Neural cell (in vitro differentiated cells): Measurements from ENCODE around the gene RCN1. TPM values are rescaled to one million over a fixed set of nuclear protein-coding genes. Genes with fewer than 3 reads are reported as not detected.
"Not testable (repeated sequence)": the region's sequence is repeated elsewhere in the genome, so short reads cannot be mapped to it uniquely, and the experiment has no call there.

Experiments
- H2AFZ ChIP-seq: fragments of 200-600, 300-800 bp; sonication (generic), shearing (Covaris generic); 2 replicates; pipeline ENCODE4 v1.6.0; 2014; ENCODE audit warnings: low read depth, mild to moderate bottlenecking, antibody characterized with exemption, low read length, moderate library complexity
- H3F3A ChIP-seq: fragments of 200-600 bp; shearing (Covaris generic); 2 replicates; pipeline ENCODE4 v1.6.1; 2016; ENCODE audit warnings: mild to moderate bottlenecking, moderate library complexity, mixed read lengths, antibody characterized with exemption, low read length; ENCODE audit not compliant: insufficient read depth, poor library complexity, severe bottlenecking
- H3K27ac ChIP-seq: fragments of 200-600, 300-800 bp; sonication (generic), shearing (Covaris generic); 2 replicates; pipeline ENCODE4 v1.5.1; 2014; ENCODE audit warnings: mild to moderate bottlenecking, low read length, moderate library complexity
- H3K27me3 ChIP-seq: fragments of 300-800, 200-600 bp; sonication (generic), shearing (Covaris generic); 2 replicates; pipeline ENCODE4 v1.6.0; 2014; ENCODE audit warnings: mild to moderate bottlenecking, low read depth, low read length, moderate library complexity; ENCODE audit not compliant: insufficient read depth
- H3K36me3 ChIP-seq: fragments of 300-800, 200-600 bp; sonication (generic), shearing (Covaris generic); 2 replicates; pipeline ENCODE4 v1.5.1; 2014; ENCODE audit warnings: mild to moderate bottlenecking, antibody characterized with exemption, low read length, moderate library complexity; ENCODE audit not compliant: insufficient read depth
- H3K4me2 ChIP-seq: fragments of 300-800, 200-600 bp; sonication (generic), shearing (Covaris generic); 2 replicates; pipeline ENCODE4 v1.6.0; 2014; ENCODE audit warnings: mild to moderate bottlenecking, low read length
- H3K4me3 ChIP-seq: fragments of 300-800, 200-600 bp; sonication (generic), shearing (Covaris generic); 2 replicates; pipeline ENCODE4 v1.5.1; 2014; ENCODE audit warnings: mild to moderate bottlenecking, low read length, moderate library complexity
- H3K79me2 ChIP-seq: fragments of 200-600 bp; shearing (Covaris generic); replicated peaks from 2 replicates; pipeline ENCODE4 v1.6.0; 2014; ENCODE audit warnings: mild to moderate bottlenecking, low read length, moderate library complexity; ENCODE audit not compliant: insufficient read depth
- H3K9ac ChIP-seq: fragments of 300-800, 200-600 bp; sonication (generic), shearing (Covaris generic); 2 replicates; pipeline ENCODE4 v1.6.1; 2016; ENCODE audit warnings: mild to moderate bottlenecking, low read length, mixed read lengths
- H3K9me2 ChIP-seq: fragments of 200-600 bp; shearing (Covaris generic); 2 replicates; pipeline ENCODE4 v1.6.1; 2016; ENCODE audit warnings: mild to moderate bottlenecking, low read length, mixed read lengths; ENCODE audit not compliant: insufficient read depth
- H3K9me3 ChIP-seq: fragments of 200-600, 300-800 bp; sonication (generic), shearing (Covaris generic); 2 replicates; pipeline ENCODE4 v1.6.1; 2016; ENCODE audit warnings: mild to moderate bottlenecking, mixed run types, low read length, moderate library complexity, mixed read lengths
- H4K20me1 ChIP-seq: fragments of 200-600 bp; shearing (Covaris generic); 2 replicates; pipeline ENCODE4 v1.6.1; 2016; ENCODE audit warnings: mild to moderate bottlenecking, mixed run types; ENCODE audit not compliant: insufficient read depth
- EP300 ChIP-seq: fragments of 450-650 bp; conservative IDR thresholded peaks from 2 replicates; pipeline ENCODE4 v1.6.1; 2014; ENCODE audit warnings: antibody characterized with exemption, mild to moderate bottlenecking, moderate library complexity; ENCODE audit not compliant: poor library complexity, severe bottlenecking
- EZH2 ChIP-seq: fragments of 200-600, 300-800 bp; shearing (Covaris generic), sonication (generic); IDR thresholded peaks from 2 replicates; pipeline ENCODE4 v1.6.1; 2014; ENCODE audit warnings: antibody characterized with exemption, low read length, borderline replicate concordance, mild to moderate bottlenecking; ENCODE audit not compliant: insufficient read depth, poor library complexity, severe bottlenecking
- MXI1 ChIP-seq: fragments of 450-650 bp; conservative IDR thresholded peaks from 2 replicates; pipeline ENCODE4 v1.6.1; 2014; ENCODE audit warnings: antibody characterized with exemption, mild to moderate bottlenecking; ENCODE audit not compliant: poor library complexity, severe bottlenecking
- POLR2AphosphoS5 ChIP-seq: IDR thresholded peaks from 2 replicates; pipeline ENCODE4 v1.6.1; 2012
- RAD21 ChIP-seq: fragments of 450-650 bp; conservative IDR thresholded peaks from 2 replicates; pipeline ENCODE4 v1.6.1; 2014; ENCODE audit warnings: antibody characterized with exemption, mild to moderate bottlenecking, moderate library complexity
- SMC3 ChIP-seq: fragments of 450-650 bp; conservative IDR thresholded peaks from 2 replicates; pipeline ENCODE4 v1.6.1; 2014; ENCODE audit warnings: antibody characterized with exemption, mild to moderate bottlenecking, moderate library complexity; ENCODE audit not compliant: poor library complexity
- TAF1 ChIP-seq: IDR thresholded peaks from 2 replicates; pipeline ENCODE4 v1.6.1; 2012; ENCODE audit warnings: low read depth
- polyA plus RNA-seq: library from polyadenylated mRNA; depleted of rRNA; stranded (reverse); fragments of >200 nt; gene quantifications from 2 replicates; pipeline ENCODE4 v1.2.3, GENCODE V29; 2014
- TF ChIP-seq, protein P1 (sequence below): fragments of 450-650 bp; IDR thresholded peaks from 2 replicates; pipeline ENCODE4 v1.5.1; 2014; ENCODE audit warnings: antibody characterized with exemption, mild to moderate bottlenecking, moderate library complexity; ENCODE audit not compliant: poor library complexity, severe bottlenecking
- TF ChIP-seq, protein P2 (sequence below): IDR thresholded peaks from 2 replicates; pipeline ENCODE4 v1.6.1; 2012; ENCODE audit warnings: borderline replicate concordance

The RCN1 gene
- polyA plus RNA-seq, 1 donor from 2014 or later, result 66.7 TPM

DNA sequence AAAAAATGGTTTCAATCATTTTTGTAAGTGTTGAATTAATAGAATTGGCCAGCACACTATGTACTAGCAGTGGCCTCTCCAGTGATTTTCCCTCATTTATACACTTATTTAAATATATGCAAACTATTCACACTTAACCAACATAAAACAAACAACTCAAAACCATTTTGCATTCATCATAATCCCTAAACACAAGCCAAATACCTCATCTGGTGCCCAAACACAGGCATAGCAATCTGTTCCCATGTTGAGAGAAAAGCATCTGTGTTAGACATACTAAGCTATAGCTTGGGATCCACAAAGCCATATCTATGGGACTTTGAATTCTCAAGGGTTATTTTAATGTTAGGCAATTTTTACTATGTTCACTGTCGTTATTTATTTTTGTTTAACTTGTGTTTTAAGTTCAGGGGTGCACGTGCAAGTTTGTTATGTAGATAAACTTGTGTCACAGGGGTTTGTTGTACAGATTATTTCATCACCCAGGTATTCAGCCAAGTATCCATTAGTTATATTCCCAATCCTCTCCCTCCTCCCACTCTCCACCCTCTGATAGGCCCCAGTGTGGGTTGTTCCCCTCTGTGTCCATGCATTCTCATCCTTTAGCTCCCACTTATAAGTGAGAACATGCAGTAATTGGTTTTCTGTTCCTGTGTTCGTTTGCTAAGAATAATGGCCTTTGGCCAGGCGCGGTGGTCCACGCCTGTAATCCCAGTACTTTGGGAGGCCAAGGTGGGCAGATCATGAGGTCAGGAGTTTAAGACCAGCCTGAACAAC is 31.0 kb upstream of the RCN1 start:
- H3K27me3 ChIP-seq, result no peaks in the 10 kb centered on the region
- H3K36me3 ChIP-seq, result no peaks in the 10 kb centered on the region
- H3F3A ChIP-seq, result no peaks in the 10 kb centered on the region
- no peak overlapping the region for H3K4me2 ChIP-seq
- no peak overlapping the region for H3K27ac ChIP-seq
- no peak overlapping the region for H2AFZ ChIP-seq
- no peaks in the 10 kb centered on the region for H3K79me2 ChIP-seq
- H3K9ac ChIP-seq, result no peak overlapping the region
- no peak for TF ChIP-seq TAF1
- TF ChIP-seq, protein P1, sequence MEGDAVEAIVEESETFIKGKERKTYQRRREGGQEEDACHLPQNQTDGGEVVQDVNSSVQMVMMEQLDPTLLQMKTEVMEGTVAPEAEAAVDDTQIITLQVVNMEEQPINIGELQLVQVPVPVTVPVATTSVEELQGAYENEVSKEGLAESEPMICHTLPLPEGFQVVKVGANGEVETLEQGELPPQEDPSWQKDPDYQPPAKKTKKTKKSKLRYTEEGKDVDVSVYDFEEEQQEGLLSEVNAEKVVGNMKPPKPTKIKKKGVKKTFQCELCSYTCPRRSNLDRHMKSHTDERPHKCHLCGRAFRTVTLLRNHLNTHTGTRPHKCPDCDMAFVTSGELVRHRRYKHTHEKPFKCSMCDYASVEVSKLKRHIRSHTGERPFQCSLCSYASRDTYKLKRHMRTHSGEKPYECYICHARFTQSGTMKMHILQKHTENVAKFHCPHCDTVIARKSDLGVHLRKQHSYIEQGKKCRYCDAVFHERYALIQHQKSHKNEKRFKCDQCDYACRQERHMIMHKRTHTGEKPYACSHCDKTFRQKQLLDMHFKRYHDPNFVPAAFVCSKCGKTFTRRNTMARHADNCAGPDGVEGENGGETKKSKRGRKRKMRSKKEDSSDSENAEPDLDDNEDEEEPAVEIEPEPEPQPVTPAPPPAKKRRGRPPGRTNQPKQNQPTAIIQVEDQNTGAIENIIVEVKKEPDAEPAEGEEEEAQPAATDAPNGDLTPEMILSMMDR, result no peak
- TF ChIP-seq SMC3, result no peak
- TF ChIP-seq EP300, result no peak
- TF ChIP-seq, protein P2, sequence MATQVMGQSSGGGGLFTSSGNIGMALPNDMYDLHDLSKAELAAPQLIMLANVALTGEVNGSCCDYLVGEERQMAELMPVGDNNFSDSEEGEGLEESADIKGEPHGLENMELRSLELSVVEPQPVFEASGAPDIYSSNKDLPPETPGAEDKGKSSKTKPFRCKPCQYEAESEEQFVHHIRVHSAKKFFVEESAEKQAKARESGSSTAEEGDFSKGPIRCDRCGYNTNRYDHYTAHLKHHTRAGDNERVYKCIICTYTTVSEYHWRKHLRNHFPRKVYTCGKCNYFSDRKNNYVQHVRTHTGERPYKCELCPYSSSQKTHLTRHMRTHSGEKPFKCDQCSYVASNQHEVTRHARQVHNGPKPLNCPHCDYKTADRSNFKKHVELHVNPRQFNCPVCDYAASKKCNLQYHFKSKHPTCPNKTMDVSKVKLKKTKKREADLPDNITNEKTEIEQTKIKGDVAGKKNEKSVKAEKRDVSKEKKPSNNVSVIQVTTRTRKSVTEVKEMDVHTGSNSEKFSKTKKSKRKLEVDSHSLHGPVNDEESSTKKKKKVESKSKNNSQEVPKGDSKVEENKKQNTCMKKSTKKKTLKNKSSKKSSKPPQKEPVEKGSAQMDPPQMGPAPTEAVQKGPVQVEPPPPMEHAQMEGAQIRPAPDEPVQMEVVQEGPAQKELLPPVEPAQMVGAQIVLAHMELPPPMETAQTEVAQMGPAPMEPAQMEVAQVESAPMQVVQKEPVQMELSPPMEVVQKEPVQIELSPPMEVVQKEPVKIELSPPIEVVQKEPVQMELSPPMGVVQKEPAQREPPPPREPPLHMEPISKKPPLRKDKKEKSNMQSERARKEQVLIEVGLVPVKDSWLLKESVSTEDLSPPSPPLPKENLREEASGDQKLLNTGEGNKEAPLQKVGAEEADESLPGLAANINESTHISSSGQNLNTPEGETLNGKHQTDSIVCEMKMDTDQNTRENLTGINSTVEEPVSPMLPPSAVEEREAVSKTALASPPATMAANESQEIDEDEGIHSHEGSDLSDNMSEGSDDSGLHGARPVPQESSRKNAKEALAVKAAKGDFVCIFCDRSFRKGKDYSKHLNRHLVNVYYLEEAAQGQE, result no peak
- no peak for TF ChIP-seq RAD21
- no peak for TF ChIP-seq MXI1
- TF ChIP-seq POLR2AphosphoS5, result no peak
- no peak for TF ChIP-seq EZH2
- H3K4me3 ChIP-seq, result no peak overlapping the region
- H4K20me1 ChIP-seq, result no peaks in the 10 kb centered on the region
- H3K9me2 ChIP-seq, result no peaks in the 10 kb centered on the region
- H3K9me3 ChIP-seq, result no peaks in the 10 kb centered on the region

DNA sequence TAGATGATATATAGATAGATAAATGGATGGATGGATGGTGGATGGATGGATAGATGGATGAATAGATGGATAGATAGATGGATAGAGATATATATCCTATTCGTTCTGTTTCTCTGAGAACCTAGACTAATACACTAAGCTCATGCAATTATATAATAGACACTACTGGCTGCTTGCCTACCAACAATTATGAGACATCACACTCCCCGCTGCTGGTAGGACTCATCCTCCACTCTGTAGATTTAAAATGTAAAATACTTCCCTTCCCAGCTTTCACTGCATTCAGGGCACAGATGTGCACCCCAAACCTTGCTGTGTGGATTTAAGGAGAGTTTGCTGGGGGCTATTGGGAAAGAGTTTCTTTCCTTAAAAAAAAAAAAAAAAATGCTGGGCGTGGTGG is 28.3 kb upstream of the RCN1 start:
- TF ChIP-seq, protein P2, result no peak
- no peak for TF ChIP-seq MXI1
- TF ChIP-seq RAD21, result no peak
- no peak for TF ChIP-seq EP300
- TF ChIP-seq EZH2, result no peak
- no peak for TF ChIP-seq POLR2AphosphoS5
- TF ChIP-seq, protein P1, result no peak
- no peak for TF ChIP-seq SMC3
- TF ChIP-seq TAF1, result no peak
- H3K4me2 ChIP-seq, result no peak overlapping the region
- no peaks in the 10 kb centered on the region for H3K27me3 ChIP-seq
- H3K79me2 ChIP-seq, result no peaks in the 10 kb centered on the region
- no peaks in the 10 kb centered on the region for H3K36me3 ChIP-seq
- no peaks in the 10 kb centered on the region for H3K9me2 ChIP-seq
- no peaks in the 10 kb centered on the region for H4K20me1 ChIP-seq
- H3K9me3 ChIP-seq, result no peaks in the 10 kb centered on the region
- H3F3A ChIP-seq, result no peaks in the 10 kb centered on the region
- no peak overlapping the region for H3K4me3 ChIP-seq
- H2AFZ ChIP-seq, result no peak overlapping the region
- no peak overlapping the region for H3K27ac ChIP-seq
- H3K9ac ChIP-seq, result no peak overlapping the region

DNA sequence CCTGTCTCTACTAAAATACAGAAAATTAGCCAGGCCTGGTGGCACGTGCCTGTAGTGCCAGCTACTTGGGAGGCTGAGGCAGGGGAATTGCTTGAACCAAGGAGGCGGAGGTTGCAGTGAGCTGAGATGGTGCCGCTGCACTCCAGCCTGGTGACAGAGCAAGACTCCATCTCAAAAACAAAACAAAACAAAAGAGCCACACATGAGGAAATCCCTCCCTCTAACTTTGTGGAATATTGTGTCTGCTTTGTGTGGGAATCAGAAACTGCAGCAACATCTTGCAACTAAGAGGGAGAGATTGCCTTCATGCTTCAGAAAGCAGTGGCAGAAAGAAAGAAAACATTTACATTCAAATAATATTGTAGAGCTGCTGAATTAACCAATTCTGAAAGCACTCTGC is 27.8 kb upstream of the RCN1 start:
- not testable (repeated sequence) for H3K4me3 ChIP-seq, H3K79me2 ChIP-seq, H4K20me1 ChIP-seq, H3K4me2 ChIP-seq, H3K27me3 ChIP-seq, H3K9me3 ChIP-seq, H3K9me2 ChIP-seq, H3K27ac ChIP-seq, H3K36me3 ChIP-seq, H3F3A ChIP-seq, H2AFZ ChIP-seq, H3K9ac ChIP-seq
